RWPE1 (cell line): ENCODE data around the gene SLC39A1.

ENCODE experiments used
- CTCF ChIA-PET: fragments of 350-600 bp; sonication (Branson Sonifier 250); formaldehyde crosslinking; extraction: SDS; loops from one replicate; lab custom pipeline; 2021; lab: Yijun Ruan, JAX
- POLR2A ChIA-PET: fragments of 400-600 bp; formaldehyde crosslinking; extraction: SDS; loops from one replicate; lab custom pipeline; 2020; ENCODE audit warnings: antibody characterized with exemption; ENCODE audit not compliant: low non-redundant PET; lab: Yijun Ruan, JAX
- DNase-seq: peaks from one replicate; pipeline ENCODE4 v3.0.0; 2012; ENCODE audit warnings: low spot score
- H3K27ac ChIP-seq: fragments of 450-650 bp; 2 replicates; pipeline ENCODE4 v1.5.1; 2017
- TF ChIP-seq, protein P1 (sequence below): fragments of 450-650 bp; conservative IDR thresholded peaks from 2 replicates; pipeline ENCODE4 v1.5.1; 2017; ENCODE audit warnings: low read depth, mild to moderate bottlenecking

The SLC39A1 gene

DNA sequence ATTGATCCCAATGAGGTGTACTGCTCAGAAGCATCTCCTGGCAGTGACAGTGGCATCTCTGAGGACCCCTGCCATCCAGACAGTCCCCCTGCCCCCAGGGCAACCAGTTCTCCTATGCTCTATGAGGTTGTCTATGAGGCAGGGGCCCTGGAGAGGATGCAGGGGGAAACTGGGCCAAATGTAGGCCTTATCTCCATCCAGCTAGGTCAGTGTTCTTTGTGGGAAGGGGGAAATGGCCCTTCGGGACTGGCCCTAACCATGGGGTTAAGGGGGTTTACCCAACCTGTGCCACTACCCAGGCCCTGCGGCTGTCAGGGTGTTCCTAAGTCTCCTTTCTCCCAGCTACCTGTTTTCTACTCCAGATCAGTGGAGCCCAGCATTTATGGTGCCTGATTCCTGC lies 5.6 kb upstream of the SLC39A1 start:
- ChIA-PET CTCF (no interaction called here), POLR2A (no interaction called here)
- TF ChIP-seq, protein P1, sequence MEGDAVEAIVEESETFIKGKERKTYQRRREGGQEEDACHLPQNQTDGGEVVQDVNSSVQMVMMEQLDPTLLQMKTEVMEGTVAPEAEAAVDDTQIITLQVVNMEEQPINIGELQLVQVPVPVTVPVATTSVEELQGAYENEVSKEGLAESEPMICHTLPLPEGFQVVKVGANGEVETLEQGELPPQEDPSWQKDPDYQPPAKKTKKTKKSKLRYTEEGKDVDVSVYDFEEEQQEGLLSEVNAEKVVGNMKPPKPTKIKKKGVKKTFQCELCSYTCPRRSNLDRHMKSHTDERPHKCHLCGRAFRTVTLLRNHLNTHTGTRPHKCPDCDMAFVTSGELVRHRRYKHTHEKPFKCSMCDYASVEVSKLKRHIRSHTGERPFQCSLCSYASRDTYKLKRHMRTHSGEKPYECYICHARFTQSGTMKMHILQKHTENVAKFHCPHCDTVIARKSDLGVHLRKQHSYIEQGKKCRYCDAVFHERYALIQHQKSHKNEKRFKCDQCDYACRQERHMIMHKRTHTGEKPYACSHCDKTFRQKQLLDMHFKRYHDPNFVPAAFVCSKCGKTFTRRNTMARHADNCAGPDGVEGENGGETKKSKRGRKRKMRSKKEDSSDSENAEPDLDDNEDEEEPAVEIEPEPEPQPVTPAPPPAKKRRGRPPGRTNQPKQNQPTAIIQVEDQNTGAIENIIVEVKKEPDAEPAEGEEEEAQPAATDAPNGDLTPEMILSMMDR: no peak
- peak overlapping the region; percentile 98 for H3K27ac ChIP-seq
- no peak for DNase-seq

DNA sequence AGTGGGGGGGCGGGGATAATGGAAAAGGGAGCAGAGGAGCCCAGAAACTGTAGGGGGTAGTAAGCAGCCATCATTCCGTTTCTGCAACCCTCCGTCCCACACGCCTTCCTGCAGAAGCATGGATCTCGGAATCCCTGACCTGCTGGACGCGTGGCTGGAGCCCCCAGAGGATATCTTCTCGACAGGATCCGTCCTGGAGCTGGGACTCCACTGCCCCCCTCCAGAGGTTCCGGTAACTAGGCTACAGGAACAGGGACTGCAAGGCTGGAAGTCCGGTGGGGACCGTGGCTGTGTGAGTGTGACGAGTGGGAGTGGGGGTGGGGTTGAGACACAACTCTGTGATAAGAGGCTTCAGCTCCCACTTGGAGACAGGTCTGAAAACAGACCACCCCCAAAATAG lies 5.1 kb upstream of the SLC39A1 start:
- ChIA-PET POLR2A (interaction anchor here (2.4 kb wide), 1 partner anchor 22 kb away, joined by 8 read pairs; the partner anchor contains the start of gene RPS27), CTCF (interaction anchor here (1.1 kb wide), 1 partner anchor 18 kb away, joined by 3 read pairs; the partner anchor contains the start of gene RAB13)

DNA sequence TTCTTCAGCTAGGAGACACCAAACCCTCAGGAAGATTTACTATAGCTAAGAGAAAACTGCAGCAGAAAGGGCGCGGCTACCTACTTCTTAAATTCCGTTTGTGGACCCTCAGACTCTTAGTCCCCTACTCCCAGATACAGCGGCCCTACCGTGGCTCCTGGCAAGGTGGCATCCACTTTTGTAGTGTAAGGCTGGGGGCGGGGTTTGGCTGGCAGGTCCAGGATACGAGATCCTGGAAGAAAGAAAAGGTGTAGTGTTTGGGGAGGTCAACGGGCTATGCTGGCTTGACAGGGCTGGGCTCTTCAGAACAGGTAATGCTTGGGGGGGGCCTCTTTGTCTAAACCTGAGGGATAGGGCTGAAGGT lies 4.6 kb upstream of the SLC39A1 start:
- H3K27ac ChIP-seq: peak overlapping the region; percentile 98
- no peak for DNase-seq
- POLR2A ChIA-PET: interaction anchor here (1.4 to 2.4 kb wide), 2 partner anchors 22 kb away, joined by 6 to 8 read pairs; partner anchors contain the start of genes DENND4B and RPS27
- CTCF ChIA-PET: interaction anchor here (1.0 to 1.1 kb wide), 2 partner anchors 8 to 18 kb away, joined by 3 to 5 read pairs; partner anchors contain the start of gene RAB13
- TF ChIP-seq, protein P1: no peak

More for the DNA sequence above, 5.1 kb upstream of the SLC39A1 start:
- TF ChIP-seq, protein P1: no peak
- H3K27ac ChIP-seq: peak overlapping the region; percentile 98
- no peak for DNase-seq

DNA sequence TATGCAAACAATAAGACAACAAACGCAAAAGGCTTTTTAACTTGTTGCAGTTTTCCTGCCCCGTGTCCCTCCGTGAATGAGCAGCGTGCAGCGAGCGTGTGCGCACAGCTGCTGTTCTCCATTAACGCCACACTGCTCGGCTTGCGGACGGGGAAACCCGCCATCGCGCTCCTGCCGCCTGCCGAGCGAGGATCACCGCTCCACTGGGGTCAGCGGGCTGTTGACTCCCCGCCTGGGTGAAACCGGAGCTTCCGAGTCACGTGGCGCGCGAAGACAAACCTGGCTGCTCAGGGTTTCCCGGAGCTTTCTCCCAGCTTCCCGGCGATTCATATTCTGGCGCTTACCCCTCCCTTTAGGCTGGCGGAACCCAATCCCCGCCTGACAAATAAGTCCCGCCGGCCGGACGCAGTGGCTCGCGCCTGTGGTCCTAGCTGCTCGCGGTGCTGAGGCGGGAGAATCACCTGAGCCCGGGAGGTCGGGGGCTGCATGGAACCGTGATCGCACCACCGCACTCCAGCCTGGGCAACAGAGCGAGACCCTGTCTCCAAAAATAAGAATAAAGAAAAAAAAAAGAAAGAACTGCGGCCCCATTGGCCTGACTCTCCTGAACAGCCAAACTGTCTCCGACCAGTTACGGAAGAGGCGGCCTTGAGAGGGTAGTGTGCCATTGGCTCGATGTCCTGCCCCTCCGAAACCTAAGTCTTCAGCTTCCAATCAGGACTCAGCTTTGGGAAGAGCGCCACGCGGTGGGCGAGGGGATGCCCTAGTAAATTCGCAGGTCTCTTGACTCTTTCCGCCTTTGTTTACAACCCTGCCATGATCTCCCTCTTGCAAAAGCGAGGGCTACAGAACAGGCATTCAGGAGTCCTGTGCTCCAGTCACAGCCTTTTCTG lies 4.0 kb upstream of the SLC39A1 start, which contains the start of gene CREB3L4:
Gene CREB3L4, plus strand, starts transcription at position 796 of the 893 bp plus-strand sequence. CDS start 624 bp downstream, outside the sequence.
- TF ChIP-seq, protein P1: peak; percentile 54
- ChIA-PET POLR2A (interaction anchor here (0.6 to 2.4 kb wide), 8 partner anchors 10 to 415 kb away, joined by 3 to 16 read pairs (median 3); partner anchors contain the start of genes DENND4B, JTB, RAB13 and RPS27), CTCF (interaction anchor here (0.5 to 1.8 kb wide), 6 partner anchors 9 to 21 kb away, joined by 3 to 8 read pairs (median 4); partner anchors contain the start of genes CRTC2, DENND4B and RAB13)
- peak within 1 kb of the TSS; percentile 98 for H3K27ac ChIP-seq
- DNase-seq: peak; percentile 91

DNA sequence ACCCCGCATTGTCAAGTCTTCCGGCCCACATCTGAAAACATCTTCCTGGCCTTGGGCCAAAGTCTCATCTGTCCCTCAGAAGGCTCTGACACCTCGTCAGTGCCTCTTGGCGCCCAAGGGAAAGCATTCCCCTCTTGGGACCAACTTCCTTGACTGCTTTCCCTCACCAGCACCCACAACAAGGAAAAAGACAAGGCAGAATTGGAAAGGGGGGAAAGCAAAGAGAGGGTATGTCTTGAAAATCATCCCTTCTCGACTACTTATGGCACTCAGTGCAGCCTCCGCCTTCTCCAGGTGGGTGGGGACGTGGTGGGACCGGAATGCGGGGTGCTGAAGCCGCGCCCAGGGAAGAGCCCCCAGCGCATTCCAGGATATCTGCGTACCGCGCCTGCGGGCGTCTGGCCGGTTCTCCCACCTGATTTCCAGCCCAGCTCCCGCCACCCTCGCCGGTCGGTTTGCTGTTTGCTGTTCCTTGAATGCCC lies 554 bp upstream of the SLC39A1 start:
- ChIA-PET POLR2A (interaction anchor here (0.5 to 0.6 kb wide), 4 partner anchors 28 to 414 kb away, joined by 3 to 10 read pairs (median 4); partner anchors contain the start of gene ILF2), CTCF (no interaction called here)
- peak; percentile 77 for DNase-seq
- TF ChIP-seq, protein P1: no peak
- peak overlapping the region; percentile 98 for H3K27ac ChIP-seq
